H9 (cell line): ENCODE measurements around the gene TMEM97. TPM values are rescaled to one million over a fixed set of nuclear protein-coding genes. Genes with fewer than 3 reads are reported as not detected.

ENCODE experiments used
- DNase-seq: peaks from one replicate; pipeline ENCODE4 v3.0.0-alpha.2; 2017
- H2AFZ ChIP-seq: one replicate; pipeline ENCODE4 v1.6.1; 2013; ENCODE audit warnings: mild to moderate bottlenecking, low read length, control low read depth, moderate library complexity
- H2AK5ac ChIP-seq: 2 replicates; pipeline ENCODE4 v1.6.1; 2013; ENCODE audit warnings: low read length, control low read depth, mixed read lengths; ENCODE audit not compliant: insufficient read length
- H2BK120ac ChIP-seq: one replicate; pipeline ENCODE4 v1.6.1; 2013; ENCODE audit warnings: low read depth, mild to moderate bottlenecking, low read length, control low read depth, inconsistent platforms; ENCODE audit not compliant: poor library complexity, severe bottlenecking
- H2BK12ac ChIP-seq: 2 replicates; pipeline ENCODE4 v1.6.1; 2013; ENCODE audit warnings: low read length, control low read depth, mixed read lengths, low read depth; ENCODE audit not compliant: insufficient read length
- H2BK15ac ChIP-seq: 2 replicates; pipeline ENCODE4 v1.6.1; 2013; ENCODE audit warnings: low read depth, low read length, control low read depth
- H2BK20ac ChIP-seq: one replicate; pipeline ENCODE4 v1.6.1; 2013; ENCODE audit warnings: low read depth, mild to moderate bottlenecking, low read length, control low read depth, inconsistent platforms; ENCODE audit not compliant: poor library complexity, severe bottlenecking
- H2BK5ac ChIP-seq: 2 replicates; pipeline ENCODE4 v1.6.1; 2013; ENCODE audit warnings: low read length, control low read depth, mixed read lengths; ENCODE audit not compliant: insufficient read length
- H3K14ac ChIP-seq: 2 replicates; pipeline ENCODE4 v1.6.1; 2013; ENCODE audit warnings: low read length, control low read depth; ENCODE audit not compliant: insufficient read depth
- H3K18ac ChIP-seq: 2 replicates; pipeline ENCODE4 v1.6.1; 2013; ENCODE audit warnings: low read depth, mild to moderate bottlenecking, mixed read lengths, low read length, control low read depth; ENCODE audit not compliant: insufficient read length
- H3K23ac ChIP-seq: 2 replicates; pipeline ENCODE4 v1.6.1; 2013; ENCODE audit warnings: low read length, control low read depth, mixed read lengths, low read depth; ENCODE audit not compliant: insufficient read length
- H3K23me2 ChIP-seq: 2 replicates; pipeline ENCODE4 v1.6.1; 2013; ENCODE audit warnings: low read depth, mild to moderate bottlenecking, mixed read lengths, low read length, control low read depth; ENCODE audit not compliant: insufficient read length, poor library complexity, severe bottlenecking
- H3K27ac ChIP-seq: 2 replicates; pipeline ENCODE4 v1.5.1; 2013; ENCODE audit warnings: low read length, control low read depth, mixed read lengths, low read depth; ENCODE audit not compliant: insufficient read length
- H3K27me3 ChIP-seq: 2 replicates; pipeline ENCODE4 v1.6.1; 2013; ENCODE audit warnings: low read length, control low read depth, inconsistent platforms; ENCODE audit not compliant: insufficient read depth
- H3K4ac ChIP-seq: 2 replicates; pipeline ENCODE4 v1.6.1; 2013; ENCODE audit warnings: low read depth, mild to moderate bottlenecking, control low read depth, inconsistent platforms, low read length, moderate library complexity
- H3K4me1 ChIP-seq: 2 replicates; pipeline ENCODE4 v1.6.1; 2013; ENCODE audit warnings: low read length, control low read depth, inconsistent platforms; ENCODE audit not compliant: insufficient read depth
- H3K4me2 ChIP-seq: 2 replicates; pipeline ENCODE4 v1.6.1; 2013; ENCODE audit warnings: low read length, control low read depth, mixed read lengths; ENCODE audit not compliant: insufficient read length, insufficient read depth
- H3K56ac ChIP-seq: 2 replicates; pipeline ENCODE4 v1.6.1; 2013; ENCODE audit warnings: low read depth, mild to moderate bottlenecking, mixed read lengths, low read length, control low read depth; ENCODE audit not compliant: insufficient read length
- H3K79me1 ChIP-seq: 2 replicates; pipeline ENCODE4 v1.6.1; 2013; ENCODE audit warnings: low read depth, mild to moderate bottlenecking, moderate library complexity, low read length, control low read depth, inconsistent platforms; ENCODE audit not compliant: insufficient read depth, poor library complexity, severe bottlenecking
- H3K79me2 ChIP-seq: 2 replicates; pipeline ENCODE4 v1.6.1; 2013; ENCODE audit warnings: low read length, control low read depth, inconsistent platforms; ENCODE audit not compliant: insufficient read depth
- H3K9ac ChIP-seq: 2 replicates; pipeline ENCODE4 v1.6.1; 2013; ENCODE audit warnings: low read length, control low read depth, mixed read lengths; ENCODE audit not compliant: insufficient read length; ENCODE audit errors: extremely low read depth
- H3K9me3 ChIP-seq: one replicate; pipeline ENCODE4 v1.6.1; 2013; ENCODE audit warnings: low read depth, low read length, inconsistent platforms; ENCODE audit not compliant: control insufficient read depth
- H3T11ph ChIP-seq: one replicate; pipeline ENCODE4 v1.6.1; 2013; ENCODE audit warnings: mild to moderate bottlenecking, low read length, control low read depth, inconsistent platforms
- H4K20me1 ChIP-seq: one replicate; pipeline ENCODE4 v1.6.1; 2013; ENCODE audit not compliant: control insufficient read depth, insufficient read length, insufficient read depth
- H4K5ac ChIP-seq: 2 replicates; pipeline ENCODE4 v1.6.1; 2013; ENCODE audit warnings: low read depth, mild to moderate bottlenecking, mixed read lengths, low read length, control low read depth; ENCODE audit not compliant: insufficient read length
- H4K8ac ChIP-seq: replicated peaks from 2 replicates; pipeline ENCODE4 v1.6.1; 2013; ENCODE audit warnings: low read length, control low read depth, mixed read lengths, low read depth; ENCODE audit not compliant: insufficient read length
- H4K91ac ChIP-seq: 2 replicates; pipeline ENCODE4 v1.6.1; 2013; ENCODE audit warnings: low read depth, mild to moderate bottlenecking, moderate library complexity, mixed read lengths, low read length, control low read depth; ENCODE audit not compliant: insufficient read length
- H3K27ac Mint-ChIP-seq, 3 experiments: 2 replicates in 2 of 3; 3 replicates in 1 of 3; pipeline ENCODE4 v1.8.0; 2020 to 2021; ENCODE audit warnings: mixed read lengths in 3 of 3, mild to moderate bottlenecking in 1 of 3, moderate library complexity in 1 of 3
- H3K27me3 Mint-ChIP-seq: 2 replicates; pipeline ENCODE4 v1.8.0; 2021; ENCODE audit warnings: low read depth, mild to moderate bottlenecking, moderate library complexity, mixed read lengths
- H3K36me3 Mint-ChIP-seq, 3 experiments: 2 replicates in 2 of 3; 3 replicates in 1 of 3; pipeline ENCODE4 v1.8.0; 2020 to 2021; ENCODE audit warnings: low read depth in 3 of 3, mixed read lengths in 3 of 3; ENCODE audit not compliant: insufficient read depth in 1 of 3
- H3K4me1 Mint-ChIP-seq, 2 experiments: 2 replicates each; pipeline ENCODE4 v1.8.0; 2020; ENCODE audit warnings: mixed read lengths in 2 of 2
- H3K4me3 Mint-ChIP-seq, 2 experiments: 2 replicates in 1 of 2; 3 replicates in 1 of 2; pipeline ENCODE4 v1.8.0; 2020 to 2021; ENCODE audit warnings: mild to moderate bottlenecking in 2 of 2, mixed read lengths in 2 of 2, moderate library complexity in 1 of 2
- H3K9me3 Mint-ChIP-seq, 2 experiments: 2 replicates in 1 of 2; 3 replicates in 1 of 2; pipeline ENCODE4 v1.8.0; 2020; ENCODE audit warnings: mild to moderate bottlenecking in 2 of 2, mixed read lengths in 2 of 2, moderate library complexity in 1 of 2
- WGBS: extraction: QIAGEN DNeasy Blood & Tissue Kit; methylation state at CpG from one replicate; pipeline ENCODE4 v1.1.7; 2013; ENCODE audit warnings: missing lambda C conversion rate, low lambda C conversion rate, mixed read lengths; ENCODE audit not compliant: insufficient read length; ENCODE audit errors: extremely low coverage; 5-methylcytosine and 5-hydroxymethylcytosine counted together
- total RNA-seq: library from RNA; stranded (reverse); gene quantifications from 2 replicates; pipeline ENCODE4 v1.2.1, GENCODE V29; 2021
- TF ChIP-seq, protein P1 (sequence below): fragments of 200-600 bp; sonication (generic); conservative IDR thresholded peaks from 3 replicates; pipeline ENCODE4 v1.8.0; 2021; ENCODE audit warnings: antibody characterized with exemption, mild to moderate bottlenecking

The TMEM97 gene
- total RNA-seq, 1 experiment from 2014 or later, result 116 TPM

- peaks cover 0 to 5% (median 3%) of the 10 kb centered on the region in 3 experiments; a peak in 5 of 7 replicates for H3K36me3 Mint-ChIP-seq
- Histone ChIP-seq H3K27me3 (no peaks in the 10 kb centered on the region), H4K5ac (no peak overlapping the region), H3K18ac (no peak overlapping the region), H3K79me1 (no peaks in the 10 kb centered on the region), H3K79me2 (no peaks in the 10 kb centered on the region; the same call in 1 of the 2 replicates), H3K9me3 (no peaks in the 10 kb centered on the region), H2BK20ac (no peak overlapping the region), H3K27ac (no peak overlapping the region), H4K8ac (no peak overlapping the region), H2BK120ac (no peak overlapping the region), H2BK5ac (no peak overlapping the region), H3K4me1 (peaks cover 9% of the 10 kb centered on the region; the same call in 1 of the 2 replicates), H3K9ac (no peak overlapping the region), H2AK5ac (no peak overlapping the region), H3K4me2 (peak overlapping the region; percentile 93), H3T11ph (no peak overlapping the region), H4K20me1 (no peaks in the 10 kb centered on the region), H3K23ac (no peak overlapping the region), H2BK12ac (no peak overlapping the region), H2BK15ac (no peak overlapping the region), H3K14ac (no peak overlapping the region), H3K4ac (no peak overlapping the region), H4K91ac (no peak overlapping the region), H3K56ac (no peak overlapping the region), H3K23me2 (peaks cover 13% of the 10 kb centered on the region), H2AFZ (no peak overlapping the region)
- no peak for DNase-seq
- no peaks in the 10 kb centered on the region; a peak in 1 of 5 replicates for H3K9me3 Mint-ChIP-seq
- TF ChIP-seq, protein P1, sequence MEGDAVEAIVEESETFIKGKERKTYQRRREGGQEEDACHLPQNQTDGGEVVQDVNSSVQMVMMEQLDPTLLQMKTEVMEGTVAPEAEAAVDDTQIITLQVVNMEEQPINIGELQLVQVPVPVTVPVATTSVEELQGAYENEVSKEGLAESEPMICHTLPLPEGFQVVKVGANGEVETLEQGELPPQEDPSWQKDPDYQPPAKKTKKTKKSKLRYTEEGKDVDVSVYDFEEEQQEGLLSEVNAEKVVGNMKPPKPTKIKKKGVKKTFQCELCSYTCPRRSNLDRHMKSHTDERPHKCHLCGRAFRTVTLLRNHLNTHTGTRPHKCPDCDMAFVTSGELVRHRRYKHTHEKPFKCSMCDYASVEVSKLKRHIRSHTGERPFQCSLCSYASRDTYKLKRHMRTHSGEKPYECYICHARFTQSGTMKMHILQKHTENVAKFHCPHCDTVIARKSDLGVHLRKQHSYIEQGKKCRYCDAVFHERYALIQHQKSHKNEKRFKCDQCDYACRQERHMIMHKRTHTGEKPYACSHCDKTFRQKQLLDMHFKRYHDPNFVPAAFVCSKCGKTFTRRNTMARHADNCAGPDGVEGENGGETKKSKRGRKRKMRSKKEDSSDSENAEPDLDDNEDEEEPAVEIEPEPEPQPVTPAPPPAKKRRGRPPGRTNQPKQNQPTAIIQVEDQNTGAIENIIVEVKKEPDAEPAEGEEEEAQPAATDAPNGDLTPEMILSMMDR, result no peak
- H3K4me1 Mint-ChIP-seq, result peaks cover 19 to 23% of the 10 kb centered on the region in 2 experiments
- no CpG with 5 or more reads among the region's 6 CpGs for WGBS
- peak overlapping the region in 2 of 3 experiments; percentile 7 to 61; a peak in 2 of 7 replicates for H3K27ac Mint-ChIP-seq
- peak overlapping the region; percentile 97 to 99 for H3K4me3 Mint-ChIP-seq
- no peaks in the 10 kb centered on the region for H3K27me3 Mint-ChIP-seq
Observed at GRCh38 chr17:28334171-28334570, 15.2 kb downstream of the TMEM97 start.
